Choroid plexus epithelial cell (primary cell): Measurements from ENCODE around the gene BGN.

Source experiments
- DNase-seq: peaks from one replicate; pipeline ENCODE4 v3.0.0-alpha.2; 2010; ENCODE audit warnings: low read depth
- H3K4me3 ChIP-seq: 2 replicates; pipeline ENCODE4 v1.5.1; 2011; ENCODE audit warnings: low read depth, mild to moderate bottlenecking, control low read depth, low read length, moderate library complexity
- TF ChIP-seq, protein P1 (sequence below): conservative IDR thresholded peaks from 2 replicates; pipeline ENCODE4 v1.5.1; 2011; ENCODE audit warnings: low read depth, mild to moderate bottlenecking, control low read depth, inconsistent platforms, low read length, moderate library complexity

BGN gene

DNA sequence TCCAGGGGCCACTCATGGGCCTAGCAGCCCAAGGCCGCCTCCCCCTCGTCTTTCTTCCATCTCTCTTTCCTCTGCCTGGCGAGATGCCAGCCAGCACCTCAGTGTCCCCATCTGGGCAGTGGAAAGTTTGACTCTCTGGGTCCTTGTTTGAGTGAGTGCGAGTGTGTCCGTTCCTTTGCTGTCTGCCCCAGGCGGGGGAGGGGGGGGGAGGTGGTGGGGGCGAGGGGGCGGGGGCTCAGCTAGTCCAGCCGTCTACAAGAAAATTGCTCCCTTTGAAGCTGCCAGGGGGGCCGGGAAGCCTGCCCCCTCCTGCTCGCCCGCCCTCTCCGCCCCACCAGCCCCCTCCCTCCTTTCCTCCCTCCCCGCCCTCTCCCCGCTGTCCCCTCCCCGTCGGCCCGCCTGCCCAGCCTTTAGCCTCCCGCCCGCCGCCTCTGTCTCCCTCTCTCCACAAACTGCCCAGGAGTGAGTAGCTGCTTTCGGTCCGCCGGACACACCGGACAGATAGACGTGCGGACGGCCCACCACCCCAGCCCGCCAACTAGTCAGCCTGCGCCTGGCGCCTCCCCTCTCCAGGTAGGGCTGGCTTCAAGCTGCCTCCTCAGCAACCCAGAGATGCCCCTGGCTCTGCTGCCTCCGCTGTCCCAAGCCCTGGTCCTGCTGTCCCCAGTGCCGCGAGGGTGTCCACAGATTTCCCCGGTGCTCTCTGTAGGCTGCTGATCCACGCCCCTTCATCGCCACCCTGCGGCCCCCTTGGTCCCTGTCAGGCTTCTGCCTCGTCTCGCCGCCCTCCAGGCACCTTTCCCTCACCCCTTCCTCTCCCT is at the start of gene BGN:
Gene BGN (plus strand): TSS at position 440 of the 821 bp plus-strand sequence. CDS start 9,652 bp downstream, outside the sequence.
- peak; percentile 25 for DNase-seq
- peak within 1 kb of the TSS; percentile 50 for H3K4me3 ChIP-seq
- TF ChIP-seq, protein P1, sequence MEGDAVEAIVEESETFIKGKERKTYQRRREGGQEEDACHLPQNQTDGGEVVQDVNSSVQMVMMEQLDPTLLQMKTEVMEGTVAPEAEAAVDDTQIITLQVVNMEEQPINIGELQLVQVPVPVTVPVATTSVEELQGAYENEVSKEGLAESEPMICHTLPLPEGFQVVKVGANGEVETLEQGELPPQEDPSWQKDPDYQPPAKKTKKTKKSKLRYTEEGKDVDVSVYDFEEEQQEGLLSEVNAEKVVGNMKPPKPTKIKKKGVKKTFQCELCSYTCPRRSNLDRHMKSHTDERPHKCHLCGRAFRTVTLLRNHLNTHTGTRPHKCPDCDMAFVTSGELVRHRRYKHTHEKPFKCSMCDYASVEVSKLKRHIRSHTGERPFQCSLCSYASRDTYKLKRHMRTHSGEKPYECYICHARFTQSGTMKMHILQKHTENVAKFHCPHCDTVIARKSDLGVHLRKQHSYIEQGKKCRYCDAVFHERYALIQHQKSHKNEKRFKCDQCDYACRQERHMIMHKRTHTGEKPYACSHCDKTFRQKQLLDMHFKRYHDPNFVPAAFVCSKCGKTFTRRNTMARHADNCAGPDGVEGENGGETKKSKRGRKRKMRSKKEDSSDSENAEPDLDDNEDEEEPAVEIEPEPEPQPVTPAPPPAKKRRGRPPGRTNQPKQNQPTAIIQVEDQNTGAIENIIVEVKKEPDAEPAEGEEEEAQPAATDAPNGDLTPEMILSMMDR = peak; percentile 54

DNA sequence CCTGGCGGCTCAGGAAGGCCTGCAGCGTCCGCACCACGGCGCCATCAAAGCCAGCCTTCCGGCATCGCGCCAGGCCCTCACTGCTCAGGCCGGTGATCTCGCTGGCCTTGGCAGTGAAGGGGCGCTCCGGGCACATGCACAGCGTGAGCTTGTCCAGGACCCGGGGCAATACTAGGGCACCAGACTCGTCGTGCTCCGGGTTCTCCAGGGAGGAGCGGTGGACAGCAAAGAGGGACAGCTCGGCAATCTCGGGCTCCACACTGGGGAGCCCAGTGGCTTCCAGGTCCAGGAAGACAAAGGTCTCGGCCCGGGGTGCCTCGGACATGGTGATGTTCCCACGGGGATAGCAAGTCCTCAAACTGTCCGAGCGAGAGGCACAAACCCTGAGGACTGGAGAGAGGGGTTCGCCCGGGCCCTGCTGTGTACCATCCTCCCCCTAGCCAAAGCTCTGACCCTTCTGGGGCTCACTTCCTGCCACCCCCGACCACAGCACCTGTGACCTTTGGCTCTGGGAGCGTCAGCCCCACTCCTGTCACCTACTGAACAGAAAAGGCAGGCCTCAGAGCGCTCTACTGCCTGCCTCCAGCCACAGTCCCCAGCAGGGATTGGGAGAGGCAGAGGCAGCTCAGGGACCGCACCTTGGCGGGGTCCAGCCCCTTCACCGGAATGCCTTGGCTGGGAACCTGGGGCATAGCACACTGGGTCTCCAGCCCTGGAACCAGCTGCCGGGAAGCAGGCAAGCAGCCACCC is 49.5 kb upstream of the BGN start:
- no peak for DNase-seq
- TF ChIP-seq, protein P1 = no peak
- no peak overlapping the region for H3K4me3 ChIP-seq

DNA sequence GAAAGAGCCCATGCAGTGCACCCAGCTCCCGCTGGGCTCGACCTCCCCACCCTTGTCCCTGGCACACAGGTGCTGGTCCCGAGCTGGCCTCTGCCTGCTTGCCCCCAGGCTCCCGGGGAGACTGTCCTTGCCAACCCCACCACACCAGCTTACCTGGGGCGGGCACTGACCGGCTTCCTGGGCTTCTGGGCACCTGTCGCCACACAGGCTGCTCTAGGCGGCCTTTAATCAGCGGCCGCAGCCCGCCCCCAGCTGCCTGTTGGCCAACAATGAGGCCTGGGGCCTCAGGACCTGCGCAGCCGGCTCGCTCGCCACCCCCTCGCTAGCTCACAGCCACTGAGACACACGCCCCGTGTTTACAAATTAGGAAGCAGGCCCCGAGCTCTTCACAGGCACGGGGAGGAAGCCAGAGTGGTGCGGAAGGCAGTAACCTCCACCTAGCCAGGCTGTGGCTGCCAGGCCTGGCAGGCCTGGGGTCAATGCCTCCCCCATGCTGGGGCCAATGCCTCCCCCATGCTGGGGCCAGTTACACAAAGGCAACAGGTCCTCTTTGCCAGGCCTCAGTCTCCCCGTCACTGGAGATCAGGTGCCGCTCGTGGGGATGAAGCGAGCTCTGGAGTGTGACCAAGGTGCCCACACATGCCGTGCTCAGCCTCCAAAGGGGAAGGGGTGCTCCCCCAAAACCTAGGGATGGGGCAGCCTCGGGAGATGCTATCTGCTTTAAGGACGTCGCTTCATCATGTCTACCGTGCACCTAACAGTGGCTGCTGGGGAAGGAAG is 48.7 kb upstream of the BGN start, which contains the start of gene TREX2:
Gene TREX2 (minus strand): TSS at position 201 of the 780 bp plus-strand sequence. CDS start 626 bp downstream, outside the sequence.
- no peak for DNase-seq
- TF ChIP-seq, protein P1 = no peak
- H3K4me3 ChIP-seq = no peak within 1 kb of the TSS

DNA sequence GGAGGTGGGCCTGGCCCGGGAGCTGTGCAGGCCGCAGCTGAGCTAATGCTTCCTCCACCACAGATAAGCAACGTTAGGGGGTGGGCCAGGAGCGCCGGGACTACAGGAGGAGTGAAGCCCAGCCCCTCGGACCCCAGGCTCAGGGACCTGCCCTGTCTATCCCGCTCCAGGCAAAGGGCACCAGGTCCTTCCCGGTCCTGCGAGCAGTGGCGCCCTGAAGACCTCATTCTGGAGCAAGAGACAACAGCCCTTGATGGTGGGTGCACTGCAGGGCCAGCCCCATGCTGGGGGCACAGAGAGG is 48.2 kb upstream of the BGN start:
- TF ChIP-seq, protein P1 = no peak
- DNase-seq = no peak
- H3K4me3 ChIP-seq = no peak overlapping the region

DNA sequence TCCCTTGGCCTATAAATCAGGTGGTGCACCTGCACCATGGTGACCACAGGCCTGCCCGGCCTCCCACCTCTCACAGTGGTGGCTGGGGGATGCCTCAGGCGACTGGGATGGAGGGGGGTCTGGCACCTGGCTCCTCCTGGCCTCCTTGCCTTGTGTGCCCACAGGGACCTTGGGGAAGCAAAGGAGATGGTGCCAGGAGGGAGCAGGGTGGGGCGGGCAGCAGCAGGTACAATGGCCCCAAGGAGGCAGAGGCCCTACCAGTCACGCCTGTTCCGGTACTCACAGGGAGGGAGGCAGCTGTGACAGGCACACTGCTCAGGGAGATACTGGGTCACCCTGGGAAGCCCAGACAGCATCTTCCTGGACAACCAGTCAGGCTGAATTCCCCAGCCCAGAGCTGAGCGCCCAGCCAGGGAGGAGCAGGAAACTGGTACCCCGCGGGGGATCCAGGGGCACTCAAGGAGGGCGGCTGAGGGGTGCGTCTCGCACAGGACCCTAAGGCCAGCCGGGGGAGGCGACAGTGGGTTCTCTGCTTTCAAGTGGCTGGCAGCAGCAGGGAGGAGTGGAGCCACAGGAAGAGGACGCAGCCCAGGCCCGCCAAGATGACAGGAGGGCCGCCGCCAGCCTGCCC is 47.7 kb upstream of the BGN start:
- no peak for DNase-seq
- TF ChIP-seq, protein P1 = no peak
- no peak overlapping the region for H3K4me3 ChIP-seq

DNA sequence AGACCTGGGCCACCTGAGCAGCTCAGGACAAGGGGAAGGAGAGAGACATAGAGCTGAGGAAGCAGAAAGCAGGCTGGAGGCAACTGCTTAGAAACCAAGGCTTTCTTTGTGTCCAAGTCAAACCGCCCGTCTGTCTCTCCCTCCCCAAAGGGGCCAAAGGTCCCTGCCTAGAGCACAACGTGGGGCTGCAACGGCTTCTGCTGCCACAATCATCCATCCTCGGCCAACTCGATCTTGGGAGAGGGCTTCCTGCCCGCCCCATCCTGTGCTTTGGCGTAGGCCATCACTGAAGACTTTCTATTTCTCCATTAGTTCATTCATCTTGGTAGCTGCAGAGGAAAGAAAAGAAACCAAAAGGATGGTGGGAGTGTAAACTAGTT is 47.2 kb upstream of the BGN start:
- TF ChIP-seq, protein P1 = no peak
- no peak overlapping the region for H3K4me3 ChIP-seq
- no peak for DNase-seq
